ENCODE results near the gene LYZL1. TPM values are rescaled to one million over a fixed set of nuclear protein-coding genes. Genes with fewer than 3 reads are reported as not detected.
"Not testable (repeated sequence)": the region's sequence is repeated elsewhere in the genome, so short reads cannot be mapped to it uniquely, and the experiment has no call there.

LYZL1 gene
- total RNA-seq, 2 experiments from 2014 or later = not detected

DNA sequence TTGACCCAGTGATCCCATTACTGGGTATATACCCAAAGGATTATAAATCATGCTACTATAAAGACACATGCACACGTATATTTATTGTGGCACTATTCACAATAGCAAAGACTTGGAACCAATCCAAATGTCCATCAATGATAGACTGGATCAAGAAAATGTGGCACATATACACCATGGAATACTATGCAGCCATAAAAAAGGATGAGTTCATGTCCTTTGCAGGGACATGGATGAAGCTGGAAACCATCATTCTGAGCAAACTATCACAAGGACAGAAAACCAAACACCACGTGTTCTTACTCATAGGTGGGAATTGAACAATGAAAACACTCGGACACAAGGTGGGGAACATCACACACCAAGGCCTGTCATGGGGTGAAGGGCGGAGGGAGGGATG lies 48.7 kb downstream of the LYZL1 start:
- CTCF ChIA-PET; H3K4me1 Mint-ChIP-seq; H3K36me3 Mint-ChIP-seq (ENCODE audit: low read depth); H3K9me3 Mint-ChIP-seq; H3K4me3 Mint-ChIP-seq; H3K27ac Mint-ChIP-seq; DNase-seq; POLR2A ChIA-PET: not testable (repeated sequence)
- H3K27me3 Mint-ChIP-seq = peaks cover 15% of the 10 kb centered on the region

GRCh38 chr10:29343607-29344038 lies 54.8 kb downstream of the LYZL1 start:
- Mint-ChIP-seq H3K4me1 (no peaks in the 10 kb centered on the region), H3K27me3 (peaks cover 26% of the 10 kb centered on the region), H3K4me3 (no peak overlapping the region), H3K27ac (no peak overlapping the region), H3K36me3 (ENCODE audit: low read depth) (no peaks in the 10 kb centered on the region), H3K9me3 (no peaks in the 10 kb centered on the region)
- POLR2A ChIA-PET = no interaction called here
- CTCF ChIA-PET = no interaction called here
- no peak for DNase-seq

DNA sequence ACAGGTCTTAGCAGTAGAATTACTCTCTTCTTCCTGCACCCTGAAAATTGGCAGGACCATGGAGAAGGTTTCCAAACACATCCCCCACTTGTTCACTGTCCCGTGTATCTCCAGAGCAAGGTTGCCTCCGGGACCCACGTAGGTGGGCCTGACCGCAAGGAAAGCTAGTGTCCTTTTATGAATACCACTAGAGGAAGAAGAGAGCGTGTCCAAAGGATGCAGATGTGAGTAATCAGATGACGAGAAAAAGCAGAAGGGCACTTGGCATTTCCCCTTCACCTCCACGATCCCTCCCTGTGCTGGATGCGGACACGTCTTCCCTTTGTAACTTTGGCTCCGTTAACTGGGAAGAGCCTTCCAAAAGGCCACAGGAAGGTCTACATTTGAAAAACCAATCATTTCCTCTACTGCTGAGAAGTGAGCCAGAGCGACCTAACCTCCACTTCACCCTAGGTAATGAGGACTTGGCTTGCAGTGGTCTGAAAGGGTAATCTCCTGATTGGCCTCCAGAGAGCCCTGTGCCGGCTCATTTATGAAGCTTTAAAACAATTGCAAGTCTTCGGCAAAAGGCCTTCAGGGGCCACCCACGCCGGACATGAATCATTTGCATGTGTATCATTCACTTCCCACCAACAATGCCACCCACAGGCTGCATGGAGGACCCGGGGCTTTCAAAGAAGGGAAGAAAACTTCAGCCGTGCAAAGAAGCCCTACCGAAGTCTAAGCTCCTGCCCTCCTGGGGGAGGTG lies 55.4 kb downstream of the LYZL1 start:
- ChIA-PET CTCF (no interaction called here), POLR2A (no interaction called here)
- no peak for DNase-seq
- Mint-ChIP-seq H3K4me1 (no peaks in the 10 kb centered on the region), H3K36me3 (ENCODE audit: low read depth) (no peaks in the 10 kb centered on the region), H3K27me3 (peaks cover 26% of the 10 kb centered on the region), H3K4me3 (no peak overlapping the region), H3K27ac (no peak overlapping the region), H3K9me3 (no peaks in the 10 kb centered on the region)

GRCh38 chr10:29345144-29345909 lies 56.5 kb downstream of the LYZL1 start:
- Mint-ChIP-seq H3K4me1 (no peaks in the 10 kb centered on the region), H3K27me3 (peaks cover 28% of the 10 kb centered on the region), H3K27ac (no peak overlapping the region), H3K4me3 (no peak overlapping the region), H3K36me3 (ENCODE audit: low read depth) (no peaks in the 10 kb centered on the region), H3K9me3 (no peaks in the 10 kb centered on the region)
- no peak for DNase-seq
- ChIA-PET CTCF (no interaction called here), POLR2A (no interaction called here)

DNA sequence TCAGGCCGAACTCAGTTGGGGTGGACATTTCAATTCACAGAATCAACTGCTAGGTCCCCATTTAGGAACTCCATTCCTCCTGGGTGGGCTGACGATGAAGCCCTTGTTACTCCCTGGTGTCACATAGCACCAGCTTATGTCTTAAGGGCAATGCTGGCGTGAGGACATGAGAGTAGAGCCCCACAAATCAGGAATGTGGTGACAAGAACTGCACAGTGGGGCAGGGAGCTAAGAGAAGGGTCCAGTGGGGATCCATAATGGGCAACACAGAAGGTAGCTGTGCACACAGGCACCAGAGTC lies 57.0 kb downstream of the LYZL1 start:
- CTCF ChIA-PET = no interaction called here
- POLR2A ChIA-PET = no interaction called here
- no peak for DNase-seq

DNA sequence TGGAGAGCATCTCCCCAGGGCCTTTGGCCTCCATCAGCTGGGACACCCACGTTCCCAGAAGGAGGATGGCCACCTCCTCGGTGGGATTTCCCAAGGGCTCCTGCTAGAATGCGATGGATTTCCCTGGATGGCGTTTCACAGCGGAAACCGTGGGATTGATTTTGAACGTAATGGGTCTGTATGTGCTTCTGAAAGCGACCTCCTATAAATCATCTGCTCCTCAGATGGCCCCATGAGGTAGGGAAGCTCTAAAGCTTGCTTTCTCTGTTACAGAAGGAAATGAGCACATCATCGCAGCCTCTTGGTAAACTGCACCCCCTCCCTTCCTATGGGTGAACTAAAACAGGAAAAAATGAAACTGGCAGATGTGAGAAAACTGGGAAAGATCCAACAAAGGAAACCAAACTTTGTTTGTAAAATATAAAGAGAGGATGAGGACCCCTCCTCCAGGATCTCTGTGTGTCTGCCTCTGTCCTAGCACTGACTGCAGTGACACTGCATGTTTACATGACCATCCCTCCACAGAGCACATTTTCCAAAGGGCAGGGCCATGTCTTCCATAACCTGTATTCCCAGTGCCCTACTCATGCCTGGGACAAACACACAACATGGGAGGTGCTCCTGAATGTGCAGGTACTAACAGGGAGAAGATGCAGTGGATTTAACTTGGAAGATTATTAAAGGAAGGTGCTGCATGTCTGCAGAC lies 57.6 kb downstream of the LYZL1 start:
- DNase-seq = no peak
- H3K27me3 Mint-ChIP-seq = peaks cover 27% of the 10 kb centered on the region
- no peak overlapping the region for H3K27ac Mint-ChIP-seq
- no peaks in the 10 kb centered on the region for H3K9me3 Mint-ChIP-seq
- ChIA-PET POLR2A (no interaction called here), CTCF (no interaction called here)
- no peaks in the 10 kb centered on the region for H3K4me1 Mint-ChIP-seq
- no peaks in the 10 kb centered on the region for H3K36me3 Mint-ChIP-seq (ENCODE audit: low read depth)
- no peak overlapping the region for H3K4me3 Mint-ChIP-seq

More for the DNA sequence above, 57.0 kb downstream of the LYZL1 start:
- Mint-ChIP-seq H3K4me3 (no peak overlapping the region), H3K36me3 (ENCODE audit: low read depth) (no peaks in the 10 kb centered on the region), H3K4me1 (no peaks in the 10 kb centered on the region), H3K9me3 (no peaks in the 10 kb centered on the region), H3K27ac (no peak overlapping the region), H3K27me3 (peaks cover 27% of the 10 kb centered on the region)

DNA sequence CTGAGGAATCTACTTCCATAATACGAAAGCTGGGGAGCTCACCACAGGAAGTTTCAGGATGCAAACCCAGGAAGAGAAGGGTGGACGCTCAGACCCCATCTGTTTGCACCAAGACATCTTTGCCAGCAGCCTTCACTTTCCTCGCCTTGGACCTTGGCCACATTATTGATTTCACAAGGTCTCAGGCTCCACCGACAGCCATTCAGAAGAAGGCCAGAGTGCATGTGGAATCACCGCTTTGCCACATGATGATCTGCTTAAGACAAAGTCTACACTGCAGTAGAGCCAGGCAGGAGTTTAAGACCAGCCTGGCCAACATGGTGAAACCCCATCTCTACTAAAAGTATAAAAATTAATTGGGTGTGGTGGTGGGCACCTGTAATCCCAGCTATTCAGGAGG lies 60.0 kb downstream of the LYZL1 start:
- H3K27me3 Mint-ChIP-seq = peaks cover 16% of the 10 kb centered on the region
- no peak overlapping the region for H3K4me3 Mint-ChIP-seq
- CTCF ChIA-PET = no interaction called here

DNA sequence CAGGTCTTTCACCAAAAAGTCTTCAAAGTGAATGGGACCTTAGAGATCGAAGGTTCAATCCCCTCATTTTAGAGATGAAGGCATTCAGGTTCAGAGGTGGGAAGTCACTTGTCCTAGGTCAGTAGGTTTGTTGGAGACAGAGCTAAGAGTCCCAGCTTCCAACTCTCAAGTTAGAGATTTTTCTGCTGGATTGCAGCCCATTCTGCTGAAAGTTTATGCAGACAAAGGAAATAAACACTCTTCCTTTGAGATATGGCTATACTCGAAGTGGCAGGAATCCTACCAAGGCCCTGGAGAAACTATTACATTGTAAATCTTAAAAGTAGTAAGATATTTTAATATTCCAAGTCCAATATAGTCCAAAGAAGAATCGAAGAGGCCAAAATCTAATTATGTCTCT lies 64.4 kb downstream of the LYZL1 start:
- CTCF ChIA-PET = no interaction called here
- peaks cover 8% of the 10 kb centered on the region for H3K27me3 Mint-ChIP-seq
- no peaks in the 10 kb centered on the region for H3K9me3 Mint-ChIP-seq
- H3K4me3 Mint-ChIP-seq = no peak overlapping the region
- no peak overlapping the region for H3K27ac Mint-ChIP-seq
- no peaks in the 10 kb centered on the region for H3K4me1 Mint-ChIP-seq
- H3K36me3 Mint-ChIP-seq (ENCODE audit: low read depth) = no peaks in the 10 kb centered on the region
- no peak for DNase-seq
- POLR2A ChIA-PET = no interaction called here

More for the DNA sequence above, 60.0 kb downstream of the LYZL1 start:
- Mint-ChIP-seq H3K9me3 (no peaks in the 10 kb centered on the region), H3K36me3 (ENCODE audit: low read depth) (no peaks in the 10 kb centered on the region), H3K4me1 (no peaks in the 10 kb centered on the region), H3K27ac (no peak overlapping the region)
- no peak for DNase-seq
- POLR2A ChIA-PET = no interaction called here

DNA sequence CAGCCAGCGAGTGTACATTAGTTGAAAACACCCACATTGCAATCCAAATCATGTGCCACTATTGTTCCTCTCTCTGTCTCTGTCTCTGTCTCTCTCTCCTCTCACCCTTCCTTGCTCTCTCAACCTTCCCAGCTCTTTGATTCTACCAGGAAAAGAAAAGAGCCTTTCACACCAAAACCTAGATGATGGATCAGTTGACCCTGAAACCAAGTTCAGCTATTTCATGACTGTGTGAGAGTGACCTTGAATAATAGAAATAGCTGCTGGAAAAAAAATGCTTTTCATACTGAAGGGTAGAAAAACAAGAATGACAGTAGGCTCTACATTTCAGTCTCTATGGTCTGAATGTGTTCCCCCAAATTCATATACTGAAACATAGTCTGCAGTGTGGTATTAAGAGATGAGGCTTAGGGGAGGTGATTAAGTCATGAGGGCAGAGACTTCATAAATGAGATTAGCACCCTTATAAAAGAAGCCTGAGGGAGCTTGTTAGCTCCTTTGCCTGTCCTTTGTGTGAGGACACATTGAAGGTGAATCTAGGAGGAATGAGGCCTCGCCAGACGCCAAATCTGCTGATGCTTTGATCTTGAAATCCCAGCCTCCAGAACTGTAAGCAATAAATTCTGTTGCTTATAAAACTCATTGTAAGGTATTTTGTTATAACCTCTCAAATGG lies 65.2 kb downstream of the LYZL1 start:
- Mint-ChIP-seq H3K27ac (no peak overlapping the region), H3K9me3 (no peaks in the 10 kb centered on the region), H3K27me3 (peaks cover 8% of the 10 kb centered on the region), H3K4me3 (no peak overlapping the region), H3K36me3 (ENCODE audit: low read depth) (no peaks in the 10 kb centered on the region), H3K4me1 (no peaks in the 10 kb centered on the region)
- ChIA-PET POLR2A (no interaction called here), CTCF (no interaction called here)
- DNase-seq = no peak

- Mint-ChIP-seq H3K27me3 (peaks cover 2% of the 10 kb centered on the region), H3K4me3 (no peak overlapping the region), H3K27ac (no peak overlapping the region), H3K36me3 (ENCODE audit: low read depth) (no peaks in the 10 kb centered on the region), H3K9me3 (no peaks in the 10 kb centered on the region), H3K4me1 (no peaks in the 10 kb centered on the region)
- ChIA-PET CTCF (no interaction called here), POLR2A (no interaction called here)
- DNase-seq = no peak
Observed at GRCh38 chr10:29355411-29355991, 66.6 kb downstream of the LYZL1 start.

DNA sequence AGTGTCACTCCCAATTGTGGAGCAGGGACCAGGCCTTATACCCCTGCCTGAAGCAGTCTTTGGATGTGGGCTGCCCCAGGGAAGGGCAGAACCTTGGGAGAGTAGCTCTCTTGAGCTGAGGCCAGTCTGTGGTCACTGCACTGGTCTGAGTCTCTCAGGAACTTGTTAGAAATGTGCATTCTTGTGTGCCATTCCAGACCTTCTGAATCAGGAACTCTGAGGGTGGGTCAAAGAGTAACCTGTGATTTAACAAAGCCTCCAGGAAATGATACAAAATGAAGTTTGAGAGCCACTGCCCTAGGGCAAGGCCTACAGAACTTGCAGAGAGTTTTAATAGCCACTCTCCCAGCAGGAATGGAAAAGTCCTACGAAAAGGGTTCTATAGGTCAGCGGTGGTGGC lies 68.1 kb downstream of the LYZL1 start:
- Mint-ChIP-seq H3K4me1 (no peaks in the 10 kb centered on the region), H3K36me3 (ENCODE audit: low read depth) (no peaks in the 10 kb centered on the region), H3K27ac (no peak overlapping the region), H3K27me3 (peaks cover 2% of the 10 kb centered on the region), H3K9me3 (no peaks in the 10 kb centered on the region), H3K4me3 (no peak overlapping the region)
- ChIA-PET CTCF (no interaction called here), POLR2A (no interaction called here)
- no peak for DNase-seq

DNA sequence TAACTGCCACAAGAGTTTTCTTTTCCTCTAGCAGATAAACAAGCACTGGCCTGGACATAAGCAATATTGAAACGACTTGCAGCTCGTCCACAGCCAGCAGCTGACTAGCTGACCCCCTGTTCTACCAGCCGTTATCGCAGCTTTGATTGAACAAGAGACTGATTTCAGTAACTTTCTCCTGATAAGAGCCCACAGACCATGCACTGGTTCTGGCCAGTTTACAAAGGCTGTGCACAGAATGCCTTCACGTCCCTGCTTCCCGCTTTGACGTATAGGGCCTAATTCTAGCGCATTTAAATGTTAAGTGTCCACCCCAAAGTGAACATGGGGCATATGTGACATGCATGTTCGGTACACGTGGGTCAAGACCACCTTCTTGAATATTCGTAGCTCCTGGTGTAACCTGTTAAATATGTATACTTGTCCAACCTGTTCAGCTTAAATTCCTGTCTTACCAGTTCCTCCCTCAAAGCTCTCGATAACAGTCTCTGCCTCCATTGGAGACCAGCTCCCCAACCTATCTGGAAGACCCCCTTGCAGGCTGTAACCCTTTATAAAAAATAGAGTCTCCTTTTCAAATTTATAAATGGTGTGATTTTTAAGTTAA lies 69.2 kb downstream of the LYZL1 start:
- POLR2A ChIA-PET = no interaction called here
- H3K36me3 Mint-ChIP-seq (ENCODE audit: low read depth) = no peaks in the 10 kb centered on the region
- CTCF ChIA-PET = no interaction called here
- H3K4me3 Mint-ChIP-seq = no peak overlapping the region
- no peak for DNase-seq
- peaks cover 2% of the 10 kb centered on the region for H3K27me3 Mint-ChIP-seq
- no peak overlapping the region for H3K27ac Mint-ChIP-seq
- H3K4me1 Mint-ChIP-seq = no peaks in the 10 kb centered on the region
- no peaks in the 10 kb centered on the region for H3K9me3 Mint-ChIP-seq
